ENCODE data around the gene PUM1.

DNA sequence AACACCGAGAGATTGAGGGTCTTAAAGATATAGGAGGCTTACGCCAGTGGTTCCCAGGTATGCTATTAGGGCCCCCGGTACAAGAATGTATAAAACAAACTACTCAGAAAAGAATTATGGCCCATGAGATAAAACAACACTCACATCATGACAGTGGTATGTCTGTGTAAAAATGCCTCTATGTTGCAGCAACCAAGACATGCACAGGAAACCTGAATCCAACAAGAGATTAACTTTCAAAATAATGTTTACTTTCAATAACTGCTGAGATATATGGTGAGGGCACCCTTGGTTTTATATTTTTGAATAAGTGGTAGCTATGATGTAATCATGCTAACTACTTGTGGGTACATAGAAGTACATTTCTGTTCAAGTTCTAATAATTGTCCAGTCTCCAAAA, 74.9 kb downstream of the PUM1 start:
- no peak for TF ChIP-seq POLR2AphosphoS5 (IDR thresholded peaks at IDR 0.05; ENCODE audit: low read depth, low read length)
- TF ChIP-seq TAF1 (IDR thresholded peaks at IDR 0.05; ENCODE audit: borderline replicate concordance, insufficient read depth, low read length) = no peak
- TF ChIP-seq, protein P1, sequence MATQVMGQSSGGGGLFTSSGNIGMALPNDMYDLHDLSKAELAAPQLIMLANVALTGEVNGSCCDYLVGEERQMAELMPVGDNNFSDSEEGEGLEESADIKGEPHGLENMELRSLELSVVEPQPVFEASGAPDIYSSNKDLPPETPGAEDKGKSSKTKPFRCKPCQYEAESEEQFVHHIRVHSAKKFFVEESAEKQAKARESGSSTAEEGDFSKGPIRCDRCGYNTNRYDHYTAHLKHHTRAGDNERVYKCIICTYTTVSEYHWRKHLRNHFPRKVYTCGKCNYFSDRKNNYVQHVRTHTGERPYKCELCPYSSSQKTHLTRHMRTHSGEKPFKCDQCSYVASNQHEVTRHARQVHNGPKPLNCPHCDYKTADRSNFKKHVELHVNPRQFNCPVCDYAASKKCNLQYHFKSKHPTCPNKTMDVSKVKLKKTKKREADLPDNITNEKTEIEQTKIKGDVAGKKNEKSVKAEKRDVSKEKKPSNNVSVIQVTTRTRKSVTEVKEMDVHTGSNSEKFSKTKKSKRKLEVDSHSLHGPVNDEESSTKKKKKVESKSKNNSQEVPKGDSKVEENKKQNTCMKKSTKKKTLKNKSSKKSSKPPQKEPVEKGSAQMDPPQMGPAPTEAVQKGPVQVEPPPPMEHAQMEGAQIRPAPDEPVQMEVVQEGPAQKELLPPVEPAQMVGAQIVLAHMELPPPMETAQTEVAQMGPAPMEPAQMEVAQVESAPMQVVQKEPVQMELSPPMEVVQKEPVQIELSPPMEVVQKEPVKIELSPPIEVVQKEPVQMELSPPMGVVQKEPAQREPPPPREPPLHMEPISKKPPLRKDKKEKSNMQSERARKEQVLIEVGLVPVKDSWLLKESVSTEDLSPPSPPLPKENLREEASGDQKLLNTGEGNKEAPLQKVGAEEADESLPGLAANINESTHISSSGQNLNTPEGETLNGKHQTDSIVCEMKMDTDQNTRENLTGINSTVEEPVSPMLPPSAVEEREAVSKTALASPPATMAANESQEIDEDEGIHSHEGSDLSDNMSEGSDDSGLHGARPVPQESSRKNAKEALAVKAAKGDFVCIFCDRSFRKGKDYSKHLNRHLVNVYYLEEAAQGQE (IDR thresholded peaks at IDR 0.05; ENCODE audit: insufficient read depth in 1 of 2, low read depth in 2 of 2, low read length in 2 of 2) = no peak
- TF ChIP-seq SIN3A (IDR thresholded peaks at IDR 0.05; ENCODE audit: borderline replicate concordance, insufficient read depth, low read length) = no peak

Measured in PFSK-1 (cell line).